ENCODE data around the gene ACSF3. TPM values are rescaled to one million over a fixed set of nuclear protein-coding genes. Genes with fewer than 3 reads are reported as not detected.

The ACSF3 gene
- 19.7 and 25.8 TPM in 2 replicates for total RNA-seq

GRCh38 chr16:89093602-89094251, at the start of gene ACSF3:
ACSF3 (plus strand) TSS chr16:89093852; CDS start chr16:89100682, 6,830 bp downstream.

GRCh38 chr16:89171216-89172170, 77.8 kb downstream of the ACSF3 start, which contains the start of gene CDH15:
CDH15 (plus strand) TSS chr16:89171748; CDS start chr16:89171832, 84 bp downstream.

GRCh38 chr16:89200124-89200849, 106.6 kb downstream of the ACSF3 start, which contains the start of gene SLC22A31:
SLC22A31 (minus strand) TSS chr16:89200537; CDS start chr16:89200501, 36 bp downstream.

Other genes starting within 250 kb of the ACSF3 start
- gene GALNS, start 236.9 kb upstream of the ACSF3 start, total RNA-seq = 49.1 and 69.1 TPM in 2 replicates
- gene TRAPPC2L, start 236.7 kb upstream of the ACSF3 start, total RNA-seq = 29.0 and 55.4 TPM in 2 replicates
- not detected in 2 replicates for gene PABPN1L, start 227.2 kb upstream of the ACSF3 start, total RNA-seq
- not detected in 2 replicates for gene CBFA2T3, start 116.6 kb upstream of the ACSF3 start, total RNA-seq
- 0.20 and 0.23 TPM in 2 replicates for gene CDH15, start 77.9 kb downstream of the ACSF3 start, total RNA-seq
- 0.20 and 0.50 TPM in 2 replicates for gene SLC22A31, start 106.7 kb downstream of the ACSF3 start, total RNA-seq
- gene ZNF778, start 123.9 kb downstream of the ACSF3 start, total RNA-seq = 8.2 and 8.9 TPM in 2 replicates

All from smooth muscle cell of the pulmonary artery (primary cell).